CD14-positive monocyte (primary cell): ENCODE data around the gene FCHO1. TPM values are rescaled to one million over a fixed set of nuclear protein-coding genes. Genes with fewer than 3 reads are reported as not detected.

ENCODE experiments used
- DNase-seq, 3 donors: peaks; one replicate each; pipeline ENCODE4 v3.0.0-alpha.2; 2011 to 2022
- H2AFZ ChIP-seq: 2 replicates; pipeline ENCODE4 v1.6.0; 2012; ENCODE audit warnings: mild to moderate bottlenecking, low read depth, low read length, inconsistent platforms; ENCODE audit not compliant: insufficient read depth, poor library complexity, severe bottlenecking
- H3K27ac ChIP-seq, 2 donors: 1 replicate in 1 of 2; 2 replicates in 1 of 2; pipeline ENCODE4 v1.5.1; 2012 to 2013; ENCODE audit warnings: low read length in 2 of 2, control low read depth in 1 of 2, inconsistent platforms in 1 of 2, low read depth in 1 of 2, mild to moderate bottlenecking in 1 of 2
- H3K27me3 ChIP-seq, 2 donors: one replicate each; pipeline versions ENCODE4 v1.6.0 to v1.6.1; 2011 to 2013; ENCODE audit warnings: low read length in 2 of 2; ENCODE audit not compliant: control insufficient read depth in 2 of 2, insufficient read depth in 2 of 2
- H3K36me3 ChIP-seq, 2 donors: replicated peaks in 1 of 2; 1 replicate in 1 of 2; 2 replicates in 1 of 2; pipeline versions ENCODE4 v1.5.1 to v1.6.1; 2012 to 2013; ENCODE audit warnings: low read length in 2 of 2, control low read depth in 1 of 2, inconsistent platforms in 1 of 2, mild to moderate bottlenecking in 1 of 2; ENCODE audit not compliant: insufficient read depth in 2 of 2, control insufficient read depth in 1 of 2
- H3K4me1 ChIP-seq, 2 donors: 1 replicate in 1 of 2; 2 replicates in 1 of 2; pipeline versions ENCODE4 v1.5.1 to v1.6.1; 2012 to 2013; ENCODE audit warnings: low read length in 2 of 2, control low read depth in 1 of 2, inconsistent platforms in 1 of 2, mild to moderate bottlenecking in 1 of 2, moderate library complexity in 1 of 2; ENCODE audit not compliant: insufficient read depth in 2 of 2, control insufficient read depth in 1 of 2
- H3K4me2 ChIP-seq: replicated peaks from 2 replicates; pipeline ENCODE3; 2012; ENCODE audit warnings: low read length, moderate library complexity, mild to moderate bottlenecking; ENCODE audit not compliant: poor library complexity, severe bottlenecking; ENCODE audit errors: extremely low read depth
- H3K4me3 ChIP-seq, 3 experiments: fragments of 200-600 bp in 1 of 3; sonication (generic) in 1 of 3; replicated peaks in 1 of 3; 1 replicate in 2 of 3; 2 replicates in 1 of 3; pipeline ENCODE4 v1.5.1; 2011 to 2013; ENCODE audit warnings: low read length in 3 of 3, mild to moderate bottlenecking in 3 of 3, control low read depth in 2 of 3, low read depth in 2 of 3, inconsistent platforms in 1 of 3, moderate library complexity in 1 of 3
- H3K79me2 ChIP-seq: 2 replicates; pipeline ENCODE4 v1.6.0; 2012; ENCODE audit warnings: mild to moderate bottlenecking, control low read depth, inconsistent platforms, low read length, moderate library complexity; ENCODE audit not compliant: insufficient read depth
- H3K9ac ChIP-seq: 2 replicates; pipeline ENCODE4 v1.6.0; 2017; ENCODE audit warnings: low read length, mild to moderate bottlenecking; ENCODE audit not compliant: insufficient read depth, poor library complexity, severe bottlenecking
- H3K9me3 ChIP-seq, 2 donors: replicated peaks in 1 of 2; 1 replicate in 1 of 2; 2 replicates in 1 of 2; pipeline versions ENCODE4 v1.5.1 to v1.6.1; 2012 to 2013; ENCODE audit warnings: low read length in 2 of 2, control low read depth in 1 of 2; ENCODE audit not compliant: control insufficient read depth in 1 of 2, insufficient read depth in 1 of 2
- H4K20me1 ChIP-seq: 2 replicates; pipeline ENCODE4 v1.6.0; 2012; ENCODE audit warnings: mild to moderate bottlenecking, low read length, control low read depth, moderate library complexity; ENCODE audit not compliant: insufficient read depth
- H3K27ac Mint-ChIP-seq, 7 donors: one replicate each; pipeline ENCODE4 v1.8.0; 2020; ENCODE audit warnings: mild to moderate bottlenecking in 7 of 7, mixed read lengths in 7 of 7, moderate library complexity in 6 of 7, inconsistent platforms in 2 of 7
- H3K27me3 Mint-ChIP-seq, 3 donors: one replicate each; pipeline ENCODE4 v1.8.0; 2021 to 2022; ENCODE audit warnings: low read depth in 3 of 3, mild to moderate bottlenecking in 3 of 3, mixed read lengths in 3 of 3, moderate library complexity in 3 of 3, inconsistent platforms in 1 of 3
- H3K36me3 Mint-ChIP-seq, 2 donors: one replicate each; pipeline ENCODE4 v1.8.0; 2020; ENCODE audit warnings: mixed read lengths in 2 of 2, inconsistent platforms in 1 of 2, mild to moderate bottlenecking in 1 of 2
- H3K4me1 Mint-ChIP-seq: one replicate; pipeline ENCODE4 v1.8.0; 2020; ENCODE audit warnings: mild to moderate bottlenecking, mixed read lengths
- H3K4me3 Mint-ChIP-seq, 2 donors: one replicate each; pipeline ENCODE4 v1.8.0; 2020; ENCODE audit warnings: mild to moderate bottlenecking in 2 of 2, mixed read lengths in 2 of 2, moderate library complexity in 1 of 2
- H3K9me3 Mint-ChIP-seq, 7 donors: one replicate each; pipeline ENCODE4 v1.8.0; 2020 to 2022; ENCODE audit warnings: mixed read lengths in 7 of 7, mild to moderate bottlenecking in 6 of 7, moderate library complexity in 6 of 7, inconsistent platforms in 2 of 7
- WGBS: methylation state at CpG from one replicate; pipeline ENCODE4 v1.1.5; 2013; ENCODE audit warnings: missing lambda C conversion rate; ENCODE audit not compliant: insufficient coverage; 5-methylcytosine and 5-hydroxymethylcytosine counted together
- intact Hi-C, 2 donors: fragments of 100-400 bp; cut with micrococcal nuclease; formaldehyde crosslinking; loops; one replicate each; pipeline versions ENCODE4 v1.15.0 to v1.15.1; 2023
- polyA plus RNA-seq, 3 donors: library from polyadenylated mRNA; depleted of rRNA in 1 of 3; unstranded in 2 of 3; stranded (reverse) in 1 of 3; fragments of 300-500 nt in 2 of 3; fragments of >200 nt in 1 of 3; fragmentation: Illumina TruSeq in 2 of 3; gene quantifications; 1 replicate in 2 of 3; 2 replicates in 1 of 3; pipeline ENCODE4 v1.2.3, GENCODE V29; 2012 to 2021
- TF ChIP-seq, protein P1 (sequence below): fragments of 200-600 bp; IDR thresholded peaks from one replicate; pipeline ENCODE4 v1.8.0; 2022; ENCODE audit warnings: antibody characterized with exemption, mild to moderate bottlenecking

Gene FCHO1
- polyA plus RNA-seq, 3 donors, result 11.4 to 32.0 (median 13.4) TPM

DNA sequence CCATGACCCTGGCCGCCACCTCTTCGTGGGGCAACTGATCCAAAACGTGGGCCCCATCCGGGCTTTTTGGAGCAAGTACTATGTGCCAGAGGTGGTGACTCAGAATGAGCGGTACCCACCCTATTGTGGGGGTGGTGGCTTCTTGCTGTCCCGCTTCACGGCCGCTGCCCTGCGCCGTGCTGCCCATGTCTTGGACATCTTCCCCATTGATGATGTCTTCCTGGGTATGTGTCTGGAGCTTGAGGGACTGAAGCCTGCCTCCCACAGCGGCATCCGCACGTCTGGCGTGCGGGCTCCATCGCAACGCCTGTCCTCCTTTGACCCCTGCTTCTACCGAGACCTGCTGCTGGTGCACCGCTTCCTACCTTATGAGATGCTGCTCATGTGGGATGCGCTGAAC is 60.4 kb downstream of the FCHO1 start:
- TF ChIP-seq, protein P1, sequence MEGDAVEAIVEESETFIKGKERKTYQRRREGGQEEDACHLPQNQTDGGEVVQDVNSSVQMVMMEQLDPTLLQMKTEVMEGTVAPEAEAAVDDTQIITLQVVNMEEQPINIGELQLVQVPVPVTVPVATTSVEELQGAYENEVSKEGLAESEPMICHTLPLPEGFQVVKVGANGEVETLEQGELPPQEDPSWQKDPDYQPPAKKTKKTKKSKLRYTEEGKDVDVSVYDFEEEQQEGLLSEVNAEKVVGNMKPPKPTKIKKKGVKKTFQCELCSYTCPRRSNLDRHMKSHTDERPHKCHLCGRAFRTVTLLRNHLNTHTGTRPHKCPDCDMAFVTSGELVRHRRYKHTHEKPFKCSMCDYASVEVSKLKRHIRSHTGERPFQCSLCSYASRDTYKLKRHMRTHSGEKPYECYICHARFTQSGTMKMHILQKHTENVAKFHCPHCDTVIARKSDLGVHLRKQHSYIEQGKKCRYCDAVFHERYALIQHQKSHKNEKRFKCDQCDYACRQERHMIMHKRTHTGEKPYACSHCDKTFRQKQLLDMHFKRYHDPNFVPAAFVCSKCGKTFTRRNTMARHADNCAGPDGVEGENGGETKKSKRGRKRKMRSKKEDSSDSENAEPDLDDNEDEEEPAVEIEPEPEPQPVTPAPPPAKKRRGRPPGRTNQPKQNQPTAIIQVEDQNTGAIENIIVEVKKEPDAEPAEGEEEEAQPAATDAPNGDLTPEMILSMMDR, result no peak
- no peak overlapping the region for H3K27ac ChIP-seq
- Mint-ChIP-seq H3K36me3 (no peaks in the 10 kb centered on the region), H3K27ac (no peak overlapping the region), H3K27me3 (peaks cover 19 to 28% (median 24%) of the 10 kb centered on the region in 3 donors), H3K4me1 (peaks cover 8% of the 10 kb centered on the region), H3K4me3 (no peak overlapping the region), H3K9me3 (peaks cover 0 to 1% (median 0%) of the 10 kb centered on the region in 7 donors)
- no peaks in the 10 kb centered on the region for H3K9me3 ChIP-seq
- H3K36me3 ChIP-seq, result no peaks in the 10 kb centered on the region
- WGBS, result 97% methylated on average over 7 of the region's 20 CpGs
- intact Hi-C loops, result no loop called here
- no peaks in the 10 kb centered on the region for H3K79me2 ChIP-seq
- no peaks in the 10 kb centered on the region for H4K20me1 ChIP-seq
- DNase-seq, result no peak
- H3K9ac ChIP-seq, result no peak overlapping the region
- H3K4me2 ChIP-seq, result no peak overlapping the region
- no peak overlapping the region for H2AFZ ChIP-seq
- peaks cover 0 to 14% of the 10 kb centered on the region in 2 donors for H3K27me3 ChIP-seq
- H3K4me1 ChIP-seq, result peaks cover 0 to 5% of the 10 kb centered on the region in 2 donors
- H3K4me3 ChIP-seq, result no peak overlapping the region

DNA sequence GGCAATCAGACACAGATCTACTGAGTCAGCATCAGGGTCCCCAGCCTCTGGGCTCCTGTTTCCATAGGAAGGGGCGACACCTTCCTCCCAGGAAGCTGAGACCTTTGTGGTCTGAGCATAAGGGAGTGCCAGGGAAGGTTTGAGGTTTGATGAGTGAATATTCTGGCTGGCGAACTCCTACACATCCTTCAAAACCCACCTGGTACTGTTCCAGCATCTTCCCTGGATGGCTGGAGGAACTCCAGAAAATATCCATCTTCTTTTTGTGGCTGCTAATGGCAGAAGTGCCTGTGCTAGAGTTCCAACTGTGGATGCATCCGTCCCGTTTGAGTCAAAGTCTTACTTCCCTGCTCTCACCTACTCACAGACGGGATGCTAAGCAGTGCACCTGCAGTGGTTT is 60.8 kb downstream of the FCHO1 start:
- Histone ChIP-seq H2AFZ (no peak overlapping the region), H3K27me3 (peaks cover 0 to 14% of the 10 kb centered on the region in 2 donors), H3K4me1 (peaks cover 0 to 5% of the 10 kb centered on the region in 2 donors), H4K20me1 (no peaks in the 10 kb centered on the region), H3K9me3 (no peaks in the 10 kb centered on the region), H3K79me2 (no peaks in the 10 kb centered on the region), H3K36me3 (no peaks in the 10 kb centered on the region), H3K9ac (no peak overlapping the region), H3K4me2 (no peak overlapping the region), H3K27ac (no peak overlapping the region), H3K4me3 (no peak overlapping the region)
- H3K27ac Mint-ChIP-seq, result peak overlapping the region in 1 of 7 donors; percentile 43
- peaks cover 18 to 29% (median 21%) of the 10 kb centered on the region in 3 donors for H3K27me3 Mint-ChIP-seq
- H3K4me3 Mint-ChIP-seq, result no peak overlapping the region
- peaks cover 0 to 1% (median 0%) of the 10 kb centered on the region in 7 donors for H3K9me3 Mint-ChIP-seq
- peaks cover 7% of the 10 kb centered on the region for H3K4me1 Mint-ChIP-seq
- TF ChIP-seq, protein P1, result no peak
- DNase-seq, result no peak
- no peaks in the 10 kb centered on the region for H3K36me3 Mint-ChIP-seq
- intact Hi-C loops, result no loop called here
- 96% methylated on average over 3 of the region's 5 CpGs for WGBS
